HG02588 (cell line): ENCODE data around the gene APBB3.
"Not testable (repeated sequence)": the region's sequence is repeated elsewhere in the genome, so short reads cannot be mapped to it uniquely, and the experiment has no call there.

Source experiments
- ATAC-seq: cut with Tn5 transposase; IDR thresholded peaks from one replicate; pipeline ENCODE4 v1.9.1; 2021; ENCODE audit warnings: mild to moderate bottlenecking, moderate library complexity; ENCODE audit not compliant: unreplicated experiment

Gene APBB3

DNA sequence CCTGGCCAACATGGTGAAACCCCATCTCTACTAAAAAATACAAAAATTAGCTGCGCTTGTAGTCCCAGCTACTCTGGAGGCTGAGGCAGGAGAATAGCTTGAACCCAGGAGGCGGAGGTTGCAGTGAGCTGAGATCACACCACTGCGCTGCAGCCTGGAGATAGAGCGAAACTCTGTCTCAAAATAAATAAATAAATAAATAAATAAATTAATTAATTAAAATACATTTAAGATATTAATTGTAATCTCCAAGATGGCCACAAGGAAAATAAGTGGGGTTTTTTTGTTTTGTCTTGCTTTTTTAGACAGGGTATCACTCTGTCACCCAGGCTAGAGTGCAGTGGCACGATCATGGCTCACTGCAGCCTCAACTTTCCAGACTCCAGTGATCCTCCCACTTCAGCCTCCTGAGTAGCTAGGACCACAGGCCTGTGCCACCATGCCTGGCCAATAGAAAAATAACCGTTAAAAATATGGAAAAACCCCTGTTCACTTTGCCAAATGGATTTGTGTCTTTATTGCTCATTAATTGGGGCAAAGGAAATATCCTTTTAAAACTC is 14.9 kb upstream of the APBB3 start:
- ATAC-seq = not testable (repeated sequence)

DNA sequence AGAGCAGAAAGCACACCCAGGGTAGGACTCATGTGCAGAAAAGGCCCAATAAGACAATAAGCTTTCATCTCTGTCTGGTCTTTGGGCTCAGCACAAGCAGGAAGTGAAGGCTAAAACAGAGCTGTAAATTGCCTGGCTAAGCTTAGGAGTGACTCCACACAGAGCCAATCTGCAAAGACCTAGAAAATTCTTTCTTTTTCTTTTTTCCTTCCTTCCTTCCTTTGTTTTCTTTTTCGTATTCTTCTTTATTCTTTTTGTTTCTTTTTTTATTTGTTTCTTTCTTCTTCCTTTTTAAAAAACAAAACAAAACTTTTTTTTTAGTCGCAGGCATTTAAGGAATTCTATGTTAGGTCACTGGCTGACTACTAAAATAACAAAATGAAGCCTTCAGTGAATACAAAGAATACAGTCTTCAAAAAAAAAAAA is 12.4 kb upstream of the APBB3 start:
- ATAC-seq = no peak

DNA sequence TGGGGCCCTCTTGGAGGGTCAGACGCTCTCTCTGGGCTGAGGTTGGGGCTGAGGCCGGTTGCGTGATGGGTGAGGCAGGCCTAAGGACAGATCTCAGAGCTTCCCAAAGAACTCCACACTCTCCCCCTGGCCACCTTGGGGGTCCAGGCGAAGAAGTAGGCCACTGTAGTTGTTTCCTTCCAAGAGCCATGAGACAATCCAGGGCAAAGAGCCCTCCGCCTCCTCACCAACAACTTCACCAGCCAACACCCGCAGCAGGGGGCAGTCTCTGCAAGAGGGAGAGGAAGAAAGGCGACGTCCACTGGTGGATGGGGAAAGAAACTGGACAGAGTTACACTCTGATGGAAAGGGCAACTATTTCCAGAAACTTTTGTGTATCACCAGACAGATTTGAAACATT is 10.9 kb upstream of the APBB3 start:
- no peak for ATAC-seq

DNA sequence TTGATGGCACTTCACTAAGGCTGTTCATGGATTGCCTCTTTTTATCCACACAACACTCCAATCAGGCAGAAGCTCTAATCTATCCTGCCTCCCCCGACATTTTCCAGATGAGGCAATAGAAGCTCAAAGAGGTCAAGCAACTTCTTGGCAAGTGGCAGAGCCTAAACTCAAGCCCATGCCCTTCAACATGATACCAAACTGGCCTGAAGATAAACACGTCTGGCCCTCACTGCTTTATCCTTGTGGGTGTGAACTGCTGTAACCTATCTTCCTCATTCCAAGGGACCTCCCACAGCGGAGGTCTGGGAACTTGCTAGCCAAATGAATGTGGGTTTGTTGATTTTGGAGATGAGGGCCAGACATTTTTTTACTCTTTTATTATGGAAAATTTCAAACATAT is 9.8 kb upstream of the APBB3 start:
- no peak for ATAC-seq

DNA sequence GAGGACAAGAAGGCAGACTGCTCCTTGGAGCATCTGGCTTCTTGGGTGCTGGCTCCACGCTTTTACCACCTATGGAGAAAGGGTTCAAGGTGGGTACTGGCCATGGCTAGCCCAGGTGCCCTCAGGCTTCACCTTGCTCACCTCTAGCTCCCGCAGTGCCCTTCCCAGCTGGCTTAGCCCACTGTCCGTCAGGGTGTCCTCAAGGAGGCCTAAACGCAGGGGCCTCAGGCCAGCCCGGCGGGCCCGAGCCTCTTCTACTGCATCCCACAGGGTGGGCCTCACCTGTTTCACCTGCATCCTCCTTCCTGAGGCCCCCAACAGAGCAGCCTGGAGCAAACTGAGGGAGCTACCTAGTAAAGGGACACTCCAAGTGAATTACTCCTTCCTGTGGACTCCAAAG is 9.3 kb upstream of the APBB3 start:
- no peak for ATAC-seq

DNA sequence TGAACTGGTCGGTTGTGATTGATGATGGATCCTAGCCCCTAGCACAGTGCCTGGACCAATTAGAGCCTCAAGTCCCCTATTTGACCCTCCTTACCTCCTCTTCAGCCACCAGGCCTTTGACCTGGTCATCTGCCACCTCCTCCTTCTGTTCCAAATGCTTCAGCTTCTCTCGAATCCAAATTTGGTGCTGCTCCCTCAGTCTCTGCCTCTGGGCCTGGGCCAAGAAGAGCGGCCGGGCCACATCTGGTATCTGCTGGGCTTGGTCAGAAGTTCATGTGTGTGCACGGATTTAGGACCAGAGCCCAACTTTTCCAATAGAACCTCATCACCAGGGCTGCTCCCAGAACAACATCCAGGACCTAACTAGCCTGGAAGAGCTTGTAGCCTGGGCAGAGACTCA is 6.7 kb upstream of the APBB3 start:
- no peak for ATAC-seq

DNA sequence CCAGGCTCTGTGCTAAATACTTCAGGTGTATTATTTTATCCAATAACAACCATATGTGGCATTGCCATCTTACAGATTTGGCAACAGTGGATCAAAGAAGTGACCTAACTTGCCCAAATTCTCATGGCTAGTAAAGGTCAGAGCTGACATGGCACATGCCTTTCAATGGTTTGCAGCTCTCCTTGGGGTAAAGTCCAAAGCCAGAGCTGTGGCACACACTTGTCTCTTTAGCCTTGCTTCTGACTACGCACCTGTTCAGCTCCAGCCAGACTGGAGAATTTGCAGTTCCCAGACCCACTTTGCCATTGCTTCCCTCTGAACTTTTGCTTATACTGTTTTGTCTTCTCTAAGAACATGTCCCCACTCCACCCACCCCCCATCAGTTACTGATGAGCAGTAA is 6.1 kb upstream of the APBB3 start:
- ATAC-seq = no peak

DNA sequence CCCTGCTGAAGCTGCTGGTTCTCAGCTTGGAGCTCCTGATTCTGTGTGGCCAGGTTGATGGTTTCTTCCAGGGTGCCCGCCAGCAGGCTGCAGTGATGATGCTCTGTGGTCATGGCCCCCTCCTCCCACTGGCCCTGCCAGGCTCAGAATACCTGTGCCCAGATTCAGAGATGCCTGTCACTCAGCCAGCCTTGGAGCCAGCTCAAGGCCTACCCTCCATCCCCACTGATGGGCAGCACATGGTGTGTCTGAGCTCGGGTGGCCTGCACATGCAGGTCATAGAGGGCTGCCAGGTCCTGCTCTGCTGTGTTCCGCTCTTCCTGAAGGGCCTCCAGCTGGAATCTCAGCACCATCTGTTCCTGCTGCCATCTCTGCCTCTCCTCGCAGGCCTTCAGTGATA is 5.7 kb upstream of the APBB3 start:
- no peak for ATAC-seq

DNA sequence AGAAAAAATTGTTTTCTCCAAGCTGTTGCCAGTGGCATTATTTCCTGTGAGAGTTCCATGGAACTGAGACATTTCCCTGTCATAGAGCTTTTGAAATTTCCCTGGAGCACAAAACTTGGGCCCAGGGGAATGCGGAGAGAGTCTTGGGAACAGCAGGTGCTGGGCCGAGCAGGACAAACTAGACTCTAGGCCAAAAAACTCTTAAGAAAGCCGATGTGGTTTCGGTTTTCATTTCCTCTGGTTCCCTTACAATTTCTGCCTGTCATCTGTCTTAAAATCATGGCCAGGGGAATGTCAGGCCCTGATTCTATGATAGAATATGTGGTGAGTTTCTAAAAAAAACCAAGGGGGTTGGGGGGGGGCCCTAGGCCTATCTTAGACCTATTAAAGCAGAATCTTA is 4.8 kb upstream of the APBB3 start:
- ATAC-seq = no peak

DNA sequence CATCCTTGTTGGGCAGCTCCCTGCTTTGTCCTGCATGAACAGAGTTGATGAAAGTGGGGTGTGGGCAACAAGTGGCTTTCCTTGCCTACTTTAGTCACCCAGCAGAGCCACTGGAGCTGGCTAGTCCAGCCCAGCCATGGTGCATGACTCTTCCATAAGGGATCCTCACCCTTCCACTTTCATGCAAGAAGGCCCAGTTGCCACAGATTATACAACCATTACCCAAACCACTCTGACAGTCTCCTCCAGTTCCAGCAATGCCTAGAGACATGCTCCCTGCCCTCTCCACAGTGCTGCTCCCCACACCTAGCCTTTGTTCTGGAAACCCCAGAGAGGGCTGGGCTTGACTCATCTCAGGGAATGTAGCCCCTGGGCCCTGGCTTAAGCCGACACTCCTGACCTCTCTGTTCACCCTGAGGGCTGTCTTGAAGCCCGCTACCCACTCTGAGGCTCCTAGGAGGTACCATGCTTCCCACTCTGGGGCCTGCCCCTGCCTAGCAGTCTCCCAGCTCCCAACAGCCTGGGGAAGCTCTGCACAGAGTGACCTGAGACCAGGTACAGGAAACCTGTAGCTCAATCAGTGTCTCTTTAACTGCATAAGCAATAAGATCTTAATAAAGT is 4.2 kb upstream of the APBB3 start:
- ATAC-seq = no peak

DNA sequence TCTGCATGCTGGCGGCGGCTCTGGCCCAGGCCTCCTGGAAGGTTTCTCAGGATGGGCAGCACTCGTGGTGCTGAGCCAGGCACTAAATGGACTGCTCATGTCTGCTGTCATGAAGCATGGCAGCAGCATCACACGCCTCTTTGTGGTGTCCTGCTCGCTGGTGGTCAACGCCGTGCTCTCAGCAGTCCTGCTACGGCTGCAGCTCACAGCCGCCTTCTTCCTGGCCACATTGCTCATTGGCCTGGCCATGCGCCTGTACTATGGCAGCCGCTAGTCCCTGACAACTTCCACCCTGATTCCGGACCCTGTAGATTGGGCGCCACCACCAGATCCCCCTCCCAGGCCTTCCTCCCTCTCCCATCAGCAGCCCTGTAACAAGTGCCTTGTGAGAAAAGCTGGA is 3.5 kb upstream of the APBB3 start:
- ATAC-seq = no peak

DNA sequence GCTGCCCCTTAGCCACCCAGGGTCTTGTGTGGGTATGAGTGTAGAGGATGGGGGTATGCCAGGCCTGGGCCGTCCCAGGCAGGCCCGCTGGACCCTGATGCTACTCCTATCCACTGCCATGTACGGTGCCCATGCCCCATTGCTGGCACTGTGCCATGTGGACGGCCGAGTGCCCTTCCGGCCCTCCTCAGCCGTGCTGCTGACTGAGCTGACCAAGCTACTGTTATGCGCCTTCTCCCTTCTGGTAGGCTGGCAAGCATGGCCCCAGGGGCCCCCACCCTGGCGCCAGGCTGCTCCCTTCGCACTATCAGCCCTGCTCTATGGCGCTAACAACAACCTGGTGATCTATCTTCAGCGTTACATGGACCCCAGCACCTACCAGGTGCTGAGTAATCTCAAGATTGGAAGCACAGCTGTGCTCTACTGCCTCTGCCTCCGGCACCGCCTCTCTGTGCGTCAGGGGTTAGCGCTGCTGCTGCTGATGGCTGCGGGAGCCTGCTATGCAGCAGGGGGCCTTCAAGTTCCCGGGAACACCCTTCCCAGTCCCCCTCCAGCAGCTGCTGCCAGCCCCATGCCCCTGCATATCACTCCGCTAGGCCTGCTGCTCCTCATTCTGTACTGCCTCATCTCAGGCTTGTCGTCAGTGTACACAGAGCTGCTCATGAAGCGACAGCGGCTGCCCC is 2.9 kb upstream of the APBB3 start:
- ATAC-seq = no peak

DNA sequence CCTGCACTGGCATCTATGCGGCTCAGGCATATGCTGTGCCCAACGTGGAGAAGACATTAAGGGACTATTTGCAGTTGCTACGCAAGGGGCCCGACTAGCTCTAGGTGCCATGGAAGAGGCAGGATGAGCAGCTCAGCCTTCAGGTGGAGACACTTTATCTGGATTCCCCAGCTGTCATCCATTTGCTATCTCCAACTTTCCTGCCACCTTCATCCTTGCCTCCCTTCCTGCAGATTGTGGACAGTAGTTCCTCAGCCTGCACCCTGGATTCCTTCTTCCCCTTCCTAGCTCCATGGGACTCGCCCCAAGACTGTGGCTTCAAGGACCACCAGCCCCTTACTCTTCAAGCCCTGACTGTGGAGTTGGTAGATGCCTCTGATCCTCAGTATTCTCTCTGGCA is 2.3 kb upstream of the APBB3 start:
- ATAC-seq = no peak

DNA sequence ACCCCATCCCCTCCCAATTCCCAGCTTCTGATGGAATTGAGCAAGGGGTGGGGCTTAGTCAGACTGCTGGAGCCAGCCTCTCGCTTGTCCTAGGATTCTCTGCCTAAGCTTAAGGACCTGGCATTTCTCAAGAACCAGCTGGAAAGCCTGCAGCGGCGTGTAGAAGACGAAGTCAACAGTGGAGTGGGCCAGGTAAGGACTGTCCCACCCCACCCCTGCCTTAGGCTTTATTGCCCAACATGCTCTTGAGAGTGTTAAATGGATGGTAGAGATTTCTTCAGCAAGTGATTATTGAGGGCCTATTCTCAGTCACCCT is 1.3 kb upstream of the APBB3 start:
- no peak for ATAC-seq

DNA sequence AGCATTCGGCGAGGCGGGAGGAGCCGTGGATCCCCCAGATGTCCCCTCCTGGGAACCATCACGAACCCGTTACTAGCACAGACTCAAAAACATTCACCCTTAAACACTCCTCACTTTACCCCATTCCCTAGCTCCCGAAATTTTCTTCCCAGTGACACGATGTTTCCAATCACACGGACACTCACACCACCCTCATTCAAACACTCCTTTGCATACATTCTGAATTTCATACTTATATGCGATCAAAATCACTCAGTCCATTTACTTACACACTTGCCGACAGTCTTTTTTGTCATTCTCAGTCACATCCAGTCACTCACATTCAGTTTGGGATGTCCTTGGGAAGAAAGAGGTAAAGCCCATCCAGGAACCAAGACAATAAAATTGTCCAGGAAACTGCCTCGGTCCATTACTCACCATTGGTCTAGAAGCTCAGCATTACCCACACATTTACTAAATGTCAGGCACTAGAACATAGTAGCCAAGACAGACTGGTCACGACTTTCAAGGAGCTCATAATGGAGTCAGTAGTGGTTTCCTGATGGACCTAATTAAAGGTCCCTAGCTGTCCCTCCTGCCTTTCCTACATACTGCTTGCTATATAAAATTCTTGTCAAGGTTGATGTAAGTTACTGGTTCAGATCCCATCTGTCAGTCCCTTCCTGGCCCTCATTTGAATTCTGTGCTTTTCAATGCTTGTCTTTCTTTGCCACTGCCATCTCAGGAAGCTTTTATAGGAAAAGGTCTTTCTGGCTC is 804 bp upstream of the APBB3 start:
- no peak for ATAC-seq

DNA sequence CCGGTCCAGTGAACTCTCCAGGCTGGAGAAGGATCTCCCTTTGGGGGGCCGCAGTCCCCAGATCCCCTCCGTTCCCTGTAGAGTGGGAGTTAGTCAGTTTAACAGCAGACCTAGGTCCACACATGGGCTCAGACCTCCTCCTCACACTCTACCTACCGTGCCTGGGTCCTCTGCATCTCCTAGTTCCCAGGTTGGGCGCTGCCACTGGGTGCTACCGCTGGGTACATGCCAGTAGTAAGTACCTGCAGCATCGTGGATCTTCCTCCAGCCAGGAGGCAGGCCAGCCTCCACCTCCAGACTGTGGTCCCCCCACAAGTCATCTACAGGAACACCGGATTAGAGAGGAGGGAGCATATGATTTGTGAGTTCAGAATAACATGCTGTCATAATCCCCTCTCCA is 802 bp downstream of the APBB3 start:
- ATAC-seq = no peak

DNA sequence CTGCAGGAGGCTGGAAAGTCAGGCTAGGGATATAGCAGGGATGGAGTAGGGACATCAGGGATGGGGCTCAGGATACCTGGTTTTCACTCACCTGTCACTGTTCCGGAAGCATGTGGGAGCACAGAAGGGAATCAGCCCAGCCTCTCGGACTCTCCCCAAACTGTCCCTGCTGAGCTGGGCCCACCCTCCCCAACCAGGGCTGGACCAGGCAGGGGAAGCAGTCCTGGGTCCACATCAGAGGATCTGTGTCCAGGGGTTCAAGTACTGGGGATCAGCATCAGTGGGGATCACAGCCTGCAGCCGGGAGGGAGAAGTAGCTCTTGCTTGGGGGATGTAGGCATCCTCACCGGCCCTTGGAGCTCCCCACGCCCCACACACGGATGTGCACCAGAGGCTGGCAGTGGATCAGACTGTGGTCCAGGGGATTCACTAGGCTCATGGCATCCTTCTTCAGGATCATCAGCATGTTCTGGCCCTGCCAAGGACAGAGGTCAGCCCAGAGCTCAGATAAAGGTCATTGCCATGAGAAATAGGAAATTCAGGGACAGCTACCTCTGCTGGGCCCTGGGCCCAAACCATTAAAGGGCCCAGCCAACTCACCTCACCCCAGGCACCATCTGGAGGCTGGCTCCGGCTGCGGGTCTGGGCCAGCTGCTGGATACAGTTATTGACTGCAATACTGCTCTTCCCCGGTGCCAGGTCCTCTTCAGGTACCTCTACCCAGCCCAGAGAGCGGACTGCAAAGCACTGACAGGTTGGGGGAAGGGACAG is 2.5 kb downstream of the APBB3 start:
- ATAC-seq = no peak

DNA sequence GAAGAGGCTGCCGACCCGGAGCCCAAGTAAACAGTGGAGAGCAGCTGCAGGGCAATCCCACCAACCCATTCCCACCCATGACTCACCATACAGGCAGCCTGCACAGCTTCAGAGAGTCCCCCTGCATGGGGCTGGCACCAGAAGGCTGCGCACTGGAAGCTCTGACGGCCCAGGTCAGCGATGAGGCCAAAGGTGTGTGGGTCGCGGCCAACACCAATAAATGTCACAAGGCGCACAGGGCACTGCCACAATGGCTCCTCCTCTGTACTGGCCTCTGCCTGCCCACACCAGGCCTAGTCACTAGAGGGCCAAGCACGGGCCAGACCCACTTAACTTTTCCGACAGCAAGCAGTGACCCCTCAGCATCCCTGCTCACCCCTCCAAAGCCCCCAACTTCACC is 4.2 kb downstream of the APBB3 start:
- no peak for ATAC-seq

DNA sequence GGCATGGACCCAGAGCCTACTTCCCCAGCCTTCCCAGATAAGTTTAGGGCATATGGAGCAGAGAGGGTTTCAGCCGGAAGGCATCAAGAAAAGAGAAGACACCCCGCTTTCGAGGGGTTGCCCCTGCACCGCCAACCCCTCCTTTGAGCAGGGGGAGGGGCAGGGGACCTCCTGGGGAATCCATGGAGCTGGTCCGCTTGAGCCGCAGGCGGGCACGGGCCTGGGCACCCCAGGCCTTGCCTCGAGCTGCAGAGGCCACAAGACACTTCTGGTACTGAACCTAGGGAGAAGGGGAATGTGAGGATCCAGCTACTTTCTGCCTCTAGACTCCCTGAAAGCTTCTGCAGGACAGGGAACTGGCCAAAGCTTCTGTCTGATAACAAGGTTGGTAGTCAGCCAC is 5.9 kb downstream of the APBB3 start:
- no peak for ATAC-seq

DNA sequence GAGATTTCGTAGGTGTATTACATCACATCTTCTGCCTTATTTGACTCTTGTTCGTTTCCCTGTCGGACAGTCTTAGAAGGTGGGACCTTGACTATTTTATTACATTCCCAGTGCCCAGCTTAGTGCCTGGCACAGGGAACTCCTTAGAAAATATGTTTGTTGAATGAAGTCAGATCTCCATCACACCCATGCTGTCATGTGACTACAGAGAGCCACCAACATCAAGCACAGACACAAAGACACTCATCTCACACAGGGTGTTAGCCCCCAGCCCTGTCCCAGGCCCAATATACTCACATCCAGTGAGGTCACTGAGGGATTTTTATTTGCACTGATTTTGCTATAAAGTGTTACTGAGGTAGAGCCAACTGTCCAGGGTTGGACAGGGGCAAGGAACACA is 6.4 kb downstream of the APBB3 start:
- no peak for ATAC-seq

DNA sequence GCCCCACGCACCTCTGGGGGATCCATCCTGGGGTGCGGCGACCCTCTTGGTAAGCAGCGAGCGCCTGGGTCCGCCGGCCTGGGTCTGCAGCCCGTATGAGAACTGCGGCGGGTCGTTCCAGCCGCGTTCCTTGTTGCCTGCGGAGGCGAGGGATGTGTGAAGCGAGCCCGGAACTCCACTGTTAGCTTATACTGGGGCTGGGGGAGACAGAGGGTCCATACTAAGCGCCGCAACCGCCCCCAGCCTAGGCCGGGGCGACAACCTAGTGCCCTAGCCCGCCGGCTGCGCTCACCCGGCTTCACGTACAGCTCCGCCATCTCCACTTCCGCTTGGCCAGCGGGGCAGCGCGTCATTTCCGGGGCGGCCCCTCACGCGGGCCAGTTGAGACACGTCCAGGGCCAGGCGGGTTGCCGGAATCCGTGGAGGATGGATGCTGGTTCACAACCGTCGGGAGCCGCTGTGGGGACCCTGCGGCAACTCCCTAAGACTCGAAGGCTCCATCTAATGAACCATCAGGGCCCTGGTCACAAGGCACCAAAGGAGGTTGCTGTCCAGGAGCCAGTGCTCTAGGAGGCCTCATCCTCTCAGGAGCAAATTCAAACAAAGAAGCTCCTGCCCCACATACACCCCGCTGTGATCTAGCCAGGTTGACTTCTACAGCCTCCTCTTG is 7.1 kb downstream of the APBB3 start, which contains the start of gene SRA1:
Gene SRA1, minus strand, starts transcription at position 338 of the 670 bp plus-strand sequence. Its CDS starts 21 bp downstream, at position 317.
- peak; percentile 94 for ATAC-seq
